ENCODE measurements around the gene FHOD3. TPM values are rescaled to one million over a fixed set of nuclear protein-coding genes. Genes with fewer than 3 reads are reported as not detected.

FHOD3 gene
- total and polyA plus RNA-seq, 2 experiments from 2014 or later = 2.7 to 8.7 TPM

GRCh38 chr18:36301884-36302283 is 4.4 kb downstream of the FHOD3 start:
- no peaks in the 10 kb centered on the region for H3K36me3 ChIP-seq (ENCODE audit: insufficient read depth)
- no peak overlapping the region for H3K4me2 ChIP-seq
- H3K27ac Mint-ChIP-seq = no peak overlapping the region
- TF ChIP-seq, protein P1, sequence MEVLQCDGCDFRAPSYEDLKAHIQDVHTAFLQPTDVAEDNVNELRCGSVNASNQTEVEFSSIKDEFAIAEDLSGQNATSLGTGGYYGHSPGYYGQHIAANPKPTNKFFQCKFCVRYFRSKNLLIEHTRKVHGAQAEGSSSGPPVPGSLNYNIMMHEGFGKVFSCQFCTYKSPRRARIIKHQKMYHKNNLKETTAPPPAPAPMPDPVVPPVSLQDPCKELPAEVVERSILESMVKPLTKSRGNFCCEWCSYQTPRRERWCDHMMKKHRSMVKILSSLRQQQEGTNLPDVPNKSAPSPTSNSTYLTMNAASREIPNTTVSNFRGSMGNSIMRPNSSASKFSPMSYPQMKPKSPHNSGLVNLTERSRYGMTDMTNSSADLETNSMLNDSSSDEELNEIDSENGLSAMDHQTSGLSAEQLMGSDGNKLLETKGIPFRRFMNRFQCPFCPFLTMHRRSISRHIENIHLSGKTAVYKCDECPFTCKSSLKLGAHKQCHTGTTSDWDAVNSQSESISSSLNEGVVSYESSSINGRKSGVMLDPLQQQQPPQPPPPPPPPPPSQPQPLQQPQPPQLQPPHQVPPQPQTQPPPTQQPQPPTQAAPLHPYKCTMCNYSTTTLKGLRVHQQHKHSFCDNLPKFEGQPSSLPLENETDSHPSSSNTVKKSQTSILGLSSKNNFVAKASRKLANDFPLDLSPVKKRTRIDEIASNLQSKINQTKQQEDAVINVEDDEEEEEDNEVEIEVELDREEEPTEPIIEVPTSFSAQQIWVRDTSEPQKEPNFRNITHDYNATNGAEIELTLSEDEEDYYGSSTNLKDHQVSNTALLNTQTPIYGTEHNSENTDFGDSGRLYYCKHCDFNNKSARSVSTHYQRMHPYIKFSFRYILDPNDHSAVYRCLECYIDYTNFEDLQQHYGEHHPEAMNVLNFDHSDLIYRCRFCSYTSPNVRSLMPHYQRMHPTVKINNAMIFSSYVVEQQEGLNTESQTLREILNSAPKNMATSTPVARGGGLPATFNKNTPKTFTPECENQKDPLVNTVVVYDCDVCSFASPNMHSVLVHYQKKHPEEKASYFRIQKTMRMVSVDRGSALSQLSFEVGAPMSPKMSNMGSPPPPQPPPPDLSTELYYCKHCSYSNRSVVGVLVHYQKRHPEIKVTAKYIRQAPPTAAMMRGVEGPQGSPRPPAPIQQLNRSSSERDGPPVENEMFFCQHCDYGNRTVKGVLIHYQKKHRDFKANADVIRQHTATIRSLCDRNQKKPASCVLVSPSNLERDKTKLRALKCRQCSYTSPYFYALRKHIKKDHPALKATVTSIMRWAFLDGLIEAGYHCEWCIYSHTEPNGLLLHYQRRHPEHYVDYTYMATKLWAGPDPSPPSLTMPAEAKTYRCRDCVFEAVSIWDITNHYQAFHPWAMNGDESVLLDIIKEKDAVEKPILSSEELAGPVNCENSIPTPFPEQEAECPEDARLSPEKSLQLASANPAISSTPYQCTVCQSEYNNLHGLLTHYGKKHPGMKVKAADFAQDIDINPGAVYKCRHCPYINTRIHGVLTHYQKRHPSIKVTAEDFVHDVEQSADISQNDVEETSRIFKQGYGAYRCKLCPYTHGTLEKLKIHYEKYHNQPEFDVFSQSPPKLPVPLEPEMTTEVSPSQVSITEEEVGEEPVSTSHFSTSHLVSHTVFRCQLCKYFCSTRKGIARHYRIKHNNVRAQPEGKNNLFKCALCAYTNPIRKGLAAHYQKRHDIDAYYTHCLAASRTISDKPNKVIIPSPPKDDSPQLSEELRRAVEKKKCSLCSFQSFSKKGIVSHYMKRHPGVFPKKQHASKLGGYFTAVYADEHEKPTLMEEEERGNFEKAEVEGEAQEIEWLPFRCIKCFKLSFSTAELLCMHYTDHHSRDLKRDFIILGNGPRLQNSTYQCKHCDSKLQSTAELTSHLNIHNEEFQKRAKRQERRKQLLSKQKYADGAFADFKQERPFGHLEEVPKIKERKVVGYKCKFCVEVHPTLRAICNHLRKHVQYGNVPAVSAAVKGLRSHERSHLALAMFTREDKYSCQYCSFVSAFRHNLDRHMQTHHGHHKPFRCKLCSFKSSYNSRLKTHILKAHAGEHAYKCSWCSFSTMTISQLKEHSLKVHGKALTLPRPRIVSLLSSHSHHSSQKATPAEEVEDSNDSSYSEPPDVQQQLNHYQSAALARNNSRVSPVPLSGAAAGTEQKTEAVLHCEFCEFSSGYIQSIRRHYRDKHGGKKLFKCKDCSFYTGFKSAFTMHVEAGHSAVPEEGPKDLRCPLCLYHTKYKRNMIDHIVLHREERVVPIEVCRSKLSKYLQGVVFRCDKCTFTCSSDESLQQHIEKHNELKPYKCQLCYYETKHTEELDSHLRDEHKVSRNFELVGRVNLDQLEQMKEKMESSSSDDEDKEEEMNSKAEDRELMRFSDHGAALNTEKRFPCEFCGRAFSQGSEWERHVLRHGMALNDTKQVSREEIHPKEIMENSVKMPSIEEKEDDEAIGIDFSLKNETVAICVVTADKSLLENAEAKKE (CRISPR knock-in tag; IDR thresholded peaks at IDR 0.05) = no peak
- TF ChIP-seq, protein P2, sequence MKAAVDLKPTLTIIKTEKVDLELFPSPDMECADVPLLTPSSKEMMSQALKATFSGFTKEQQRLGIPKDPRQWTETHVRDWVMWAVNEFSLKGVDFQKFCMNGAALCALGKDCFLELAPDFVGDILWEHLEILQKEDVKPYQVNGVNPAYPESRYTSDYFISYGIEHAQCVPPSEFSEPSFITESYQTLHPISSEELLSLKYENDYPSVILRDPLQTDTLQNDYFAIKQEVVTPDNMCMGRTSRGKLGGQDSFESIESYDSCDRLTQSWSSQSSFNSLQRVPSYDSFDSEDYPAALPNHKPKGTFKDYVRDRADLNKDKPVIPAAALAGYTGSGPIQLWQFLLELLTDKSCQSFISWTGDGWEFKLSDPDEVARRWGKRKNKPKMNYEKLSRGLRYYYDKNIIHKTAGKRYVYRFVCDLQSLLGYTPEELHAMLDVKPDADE (IDR thresholded peaks at IDR 0.05) = no peak
- TF ChIP-seq JUNB (IDR thresholded peaks at IDR 0.05; ENCODE audit: unreplicated experiment) = no peak
- no peak for TF ChIP-seq ZNF331 (CRISPR knock-in tag; IDR thresholded peaks at IDR 0.05; ENCODE audit: low read depth)
- no peak for TF ChIP-seq CREB1 (CRISPR knock-in tag; IDR thresholded peaks at IDR 0.05; ENCODE audit: low read depth)
- TF ChIP-seq EZH2 (IDR thresholded peaks at IDR 0.05; ENCODE audit: low read depth, unreplicated experiment) = no peak
- TF ChIP-seq STAT1 (IDR thresholded peaks at IDR 0.05; ENCODE audit: unreplicated experiment) = no peak
- no peak for TF ChIP-seq POLR2AphosphoS5 (IDR thresholded peaks at IDR 0.05; ENCODE audit: low read depth)
- no peak for TF ChIP-seq NANOG (IDR thresholded peaks at IDR 0.05; ENCODE audit: borderline replicate concordance)
- no peak for TF ChIP-seq EZH2phosphoT487 (IDR thresholded peaks at IDR 0.05; ENCODE audit: unreplicated experiment)
- no peak for TF ChIP-seq REST (IDR thresholded peaks at IDR 0.05; ENCODE audit: unreplicated experiment)
- no peak for TF ChIP-seq CTCF (conservative IDR thresholded peaks at IDR 0.05; ENCODE audit: low read depth in 2 of 2)
- no peak for TF ChIP-seq ZNF114 (CRISPR knock-in tag; IDR thresholded peaks at IDR 0.05)
- H3K27me3 Mint-ChIP-seq (ENCODE audit: insufficient read depth, low read depth, poor library complexity) = peaks cover 10% of the 10 kb centered on the region
- H3K4me1 Mint-ChIP-seq = peaks cover 17% of the 10 kb centered on the region
- no peak for DNase-seq (ENCODE audit: low spot score)
- no peaks in the 10 kb centered on the region for H3F3A ChIP-seq (replicated peaks; ENCODE audit: low read depth)
- 0 out of 2 replicates have a peak, but pooled peaks cover 2% of the 10 kb centered on the region for H3K79me2 ChIP-seq (replicated peaks; ENCODE audit: insufficient read depth)
- peaks cover 7% of the 10 kb centered on the region for H3K4me1 ChIP-seq (ENCODE audit: insufficient read depth)
- H4K20me1 ChIP-seq (replicated peaks; ENCODE audit: insufficient read depth) = peaks cover 12% of the 10 kb centered on the region
- no peak overlapping the region for H2AFZ ChIP-seq
- no peaks in the 10 kb centered on the region for H3K36me3 Mint-ChIP-seq (ENCODE audit: low read depth)
- H3K4me3 Mint-ChIP-seq = no peak overlapping the region
- ATAC-seq = no peak
- no peaks in the 10 kb centered on the region for H3K9me2 ChIP-seq (ENCODE audit: insufficient read depth)
- peaks cover 25% of the 10 kb centered on the region for H3K27me3 ChIP-seq (ENCODE audit: insufficient read depth)
- no peak overlapping the region for H3K4me3 ChIP-seq
- H3K27ac ChIP-seq (ENCODE audit: low read depth) = no peak overlapping the region
- H3K9me3 Mint-ChIP-seq = no peaks in the 10 kb centered on the region
